Measurements from ENCODE around the gene ZIC4.

Gene ZIC4

DNA sequence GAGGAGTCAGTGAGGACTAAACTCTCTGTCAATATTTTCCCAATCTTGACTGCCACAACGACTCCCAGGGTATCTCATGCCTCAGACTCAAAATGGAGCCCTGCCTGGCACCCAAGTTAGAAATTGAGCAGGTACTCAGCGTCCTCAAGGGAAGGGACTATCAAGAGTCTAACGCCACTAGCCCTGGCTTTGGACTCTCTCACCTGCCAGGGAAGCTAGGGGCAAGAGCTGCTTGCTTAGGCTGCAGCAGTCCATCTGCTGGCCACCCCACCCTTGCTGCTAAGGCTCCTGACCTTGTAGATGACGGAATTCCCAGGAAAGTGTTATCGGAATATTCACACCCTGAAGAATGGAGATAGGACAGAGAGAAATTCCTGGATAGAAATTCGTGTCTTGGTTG is 33.0 kb downstream of the ZIC4 start:
- no peak for DNase-seq (ENCODE audit: low read depth)
- H3K4me3 ChIP-seq (ENCODE audit: low read depth, low read length): no peak overlapping the region
- TF ChIP-seq, protein P1, sequence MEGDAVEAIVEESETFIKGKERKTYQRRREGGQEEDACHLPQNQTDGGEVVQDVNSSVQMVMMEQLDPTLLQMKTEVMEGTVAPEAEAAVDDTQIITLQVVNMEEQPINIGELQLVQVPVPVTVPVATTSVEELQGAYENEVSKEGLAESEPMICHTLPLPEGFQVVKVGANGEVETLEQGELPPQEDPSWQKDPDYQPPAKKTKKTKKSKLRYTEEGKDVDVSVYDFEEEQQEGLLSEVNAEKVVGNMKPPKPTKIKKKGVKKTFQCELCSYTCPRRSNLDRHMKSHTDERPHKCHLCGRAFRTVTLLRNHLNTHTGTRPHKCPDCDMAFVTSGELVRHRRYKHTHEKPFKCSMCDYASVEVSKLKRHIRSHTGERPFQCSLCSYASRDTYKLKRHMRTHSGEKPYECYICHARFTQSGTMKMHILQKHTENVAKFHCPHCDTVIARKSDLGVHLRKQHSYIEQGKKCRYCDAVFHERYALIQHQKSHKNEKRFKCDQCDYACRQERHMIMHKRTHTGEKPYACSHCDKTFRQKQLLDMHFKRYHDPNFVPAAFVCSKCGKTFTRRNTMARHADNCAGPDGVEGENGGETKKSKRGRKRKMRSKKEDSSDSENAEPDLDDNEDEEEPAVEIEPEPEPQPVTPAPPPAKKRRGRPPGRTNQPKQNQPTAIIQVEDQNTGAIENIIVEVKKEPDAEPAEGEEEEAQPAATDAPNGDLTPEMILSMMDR (IDR thresholded peaks at IDR 0.05; ENCODE audit: control insufficient read depth, extremely low read depth, insufficient read depth): no peak

DNA sequence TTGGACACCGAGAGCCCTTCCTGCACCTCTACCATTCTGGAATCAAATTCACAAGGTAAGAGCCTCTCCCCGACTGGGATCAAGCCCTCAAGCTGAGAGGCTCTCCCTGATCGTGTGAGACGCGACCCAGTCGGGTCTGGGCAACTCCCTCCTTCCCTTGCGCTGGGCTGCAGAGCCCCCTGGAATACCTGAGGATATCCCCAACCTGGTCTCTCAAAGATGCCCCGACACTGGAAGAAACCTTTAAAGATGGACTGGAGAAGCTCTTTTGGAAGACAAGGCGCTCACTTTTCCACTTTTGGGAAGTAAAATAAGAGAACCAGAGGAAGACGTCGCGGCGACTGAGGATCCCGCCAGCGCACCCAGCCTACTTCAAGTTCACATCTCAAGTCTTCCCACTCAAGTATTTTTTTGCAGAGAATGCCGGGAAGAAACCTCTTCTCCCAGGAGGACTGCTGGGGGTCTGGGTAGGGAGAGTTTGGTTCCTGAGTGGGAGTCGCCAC is 33.8 kb downstream of the ZIC4 start:
- TF ChIP-seq, protein P1 (IDR thresholded peaks at IDR 0.05; ENCODE audit: control insufficient read depth, extremely low read depth, insufficient read depth): no peak
- H3K4me3 ChIP-seq (ENCODE audit: low read depth, low read length): no peak overlapping the region
- no peak for DNase-seq (ENCODE audit: low read depth)

DNA sequence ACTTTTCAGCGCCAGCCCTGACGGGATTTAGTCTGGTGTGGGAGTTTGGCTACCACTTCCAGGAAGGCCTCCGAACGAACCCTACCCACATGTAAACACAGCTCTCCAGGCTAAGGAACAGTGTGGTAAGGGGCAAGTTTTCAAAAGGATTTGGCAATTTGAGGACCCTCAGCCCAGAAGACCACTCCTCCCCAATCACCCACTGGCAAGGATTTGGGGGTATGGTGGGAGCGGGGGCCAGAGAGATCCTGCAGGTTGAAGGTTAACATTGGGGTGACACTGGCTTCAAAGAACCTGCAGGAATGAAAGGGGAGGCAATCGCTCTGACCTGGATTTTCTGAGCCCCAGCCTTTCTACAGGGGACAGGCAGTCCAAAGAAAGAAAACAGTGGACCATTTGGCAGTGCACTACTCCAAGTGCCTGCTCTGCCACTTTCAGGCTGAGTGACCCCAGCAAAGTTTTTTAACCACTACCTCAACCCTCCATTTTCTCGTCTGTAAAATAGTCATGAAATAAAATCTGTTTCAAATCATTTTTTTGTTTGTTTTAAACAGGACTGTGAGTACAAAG is 34.5 kb downstream of the ZIC4 start:
- H3K4me3 ChIP-seq (ENCODE audit: low read depth, low read length): no peak overlapping the region
- no peak for DNase-seq (ENCODE audit: low read depth)
- TF ChIP-seq, protein P1 (IDR thresholded peaks at IDR 0.05; ENCODE audit: control insufficient read depth, extremely low read depth, insufficient read depth): no peak

- DNase-seq (ENCODE audit: low read depth): no peak
- H3K4me3 ChIP-seq (ENCODE audit: low read depth, low read length): no peak overlapping the region
- TF ChIP-seq, protein P1 (IDR thresholded peaks at IDR 0.05; ENCODE audit: control insufficient read depth, extremely low read depth, insufficient read depth): no peak
Measured at GRCh38 chr3:147371140-147371539, 35.2 kb downstream of the ZIC4 start.

GRCh38 chr3:147370349-147370748 is 36.0 kb downstream of the ZIC4 start:
- DNase-seq (ENCODE audit: low read depth): no peak
- TF ChIP-seq, protein P1 (IDR thresholded peaks at IDR 0.05; ENCODE audit: control insufficient read depth, extremely low read depth, insufficient read depth): no peak
- H3K4me3 ChIP-seq (ENCODE audit: low read depth, low read length): no peak overlapping the region

DNA sequence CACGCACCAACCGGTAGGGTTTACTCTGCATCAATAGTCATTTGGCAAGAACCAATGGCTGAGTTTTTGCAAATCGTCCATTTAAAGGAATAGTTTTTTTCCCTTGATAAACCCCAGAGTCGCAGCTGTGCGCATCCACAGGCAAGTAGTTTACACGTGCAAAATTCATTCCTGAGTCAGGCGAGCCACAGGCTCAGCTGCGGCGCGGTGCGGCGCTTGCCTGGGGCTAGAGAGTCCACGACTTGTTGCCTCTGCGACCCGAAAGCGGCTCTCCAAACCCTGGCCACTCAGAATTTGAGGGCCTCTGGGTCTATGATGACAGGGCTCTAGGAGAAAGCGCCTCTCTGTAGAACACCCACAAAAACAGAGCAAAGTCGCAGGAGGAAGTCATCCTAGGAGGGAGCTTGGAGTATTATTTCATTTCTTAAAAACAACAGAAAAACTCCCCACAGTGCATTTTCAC is 36.7 kb downstream of the ZIC4 start:
- DNase-seq (ENCODE audit: low read depth): no peak
- H3K4me3 ChIP-seq (ENCODE audit: low read depth, low read length): no peak overlapping the region
- TF ChIP-seq, protein P1 (IDR thresholded peaks at IDR 0.05; ENCODE audit: control insufficient read depth, extremely low read depth, insufficient read depth): no peak

GRCh38 chr3:147369231-147369630 is 37.1 kb downstream of the ZIC4 start:
- DNase-seq (ENCODE audit: low read depth): no peak
- TF ChIP-seq, protein P1 (IDR thresholded peaks at IDR 0.05; ENCODE audit: control insufficient read depth, extremely low read depth, insufficient read depth): no peak
- no peak overlapping the region for H3K4me3 ChIP-seq (ENCODE audit: low read depth, low read length)
